ENCODE measurements around the gene GPT2. TPM values are rescaled to one million over a fixed set of nuclear protein-coding genes. Genes with fewer than 3 reads are reported as not detected.

GPT2 gene, protein sequence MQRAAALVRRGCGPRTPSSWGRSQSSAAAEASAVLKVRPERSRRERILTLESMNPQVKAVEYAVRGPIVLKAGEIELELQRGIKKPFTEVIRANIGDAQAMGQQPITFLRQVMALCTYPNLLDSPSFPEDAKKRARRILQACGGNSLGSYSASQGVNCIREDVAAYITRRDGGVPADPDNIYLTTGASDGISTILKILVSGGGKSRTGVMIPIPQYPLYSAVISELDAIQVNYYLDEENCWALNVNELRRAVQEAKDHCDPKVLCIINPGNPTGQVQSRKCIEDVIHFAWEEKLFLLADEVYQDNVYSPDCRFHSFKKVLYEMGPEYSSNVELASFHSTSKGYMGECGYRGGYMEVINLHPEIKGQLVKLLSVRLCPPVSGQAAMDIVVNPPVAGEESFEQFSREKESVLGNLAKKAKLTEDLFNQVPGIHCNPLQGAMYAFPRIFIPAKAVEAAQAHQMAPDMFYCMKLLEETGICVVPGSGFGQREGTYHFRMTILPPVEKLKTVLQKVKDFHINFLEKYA
- 1 to 10 TPM; 5.1 to 6.8 TPM for total RNA-seq

DNA sequence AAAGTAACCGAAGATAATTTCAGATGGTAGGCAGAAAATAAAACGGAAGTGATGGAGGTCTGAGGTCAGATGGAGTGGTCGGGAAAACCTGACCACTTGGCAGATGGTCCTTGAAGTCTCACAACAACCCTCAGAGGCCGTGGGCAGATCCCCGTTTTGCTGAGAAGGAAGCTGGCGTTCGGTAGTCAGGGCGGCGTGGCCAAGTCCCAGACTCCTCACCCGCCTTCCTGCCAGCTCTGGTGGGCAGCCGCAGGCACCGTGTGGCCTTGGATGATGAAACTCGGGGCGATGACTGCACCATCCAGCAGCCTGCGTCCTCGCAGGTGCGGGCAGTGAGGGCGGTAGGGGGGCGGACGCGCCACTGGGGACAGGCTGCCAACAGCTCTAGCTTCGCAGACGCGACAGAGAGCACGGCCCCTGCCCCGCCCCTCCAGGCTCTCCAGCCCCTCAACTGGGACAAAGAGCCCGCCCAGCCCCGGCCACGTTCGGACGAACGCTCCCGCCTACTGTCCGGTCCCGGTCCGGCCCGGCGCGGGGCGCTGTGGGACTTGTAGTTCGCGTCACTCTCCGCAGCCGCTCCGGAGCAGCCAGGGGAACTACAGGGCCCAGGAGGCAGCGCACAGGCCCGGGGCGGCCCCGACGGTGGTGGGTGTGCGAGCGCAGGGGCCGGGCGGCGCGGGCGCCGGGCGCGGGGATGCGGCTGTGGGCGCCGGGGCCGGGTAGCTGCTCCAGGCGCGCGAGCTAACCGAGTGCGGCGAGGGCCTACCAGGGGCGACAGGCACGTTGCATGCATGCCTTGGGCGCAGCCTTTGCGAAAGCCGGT lies at the start of gene GPT2:
TSS of gene GPT2 (plus strand) at position 673 of the 823 bp plus-strand sequence. CDS start 354 bp downstream, outside the sequence.
- no peaks in the 10 kb centered on the region for H3K27me3 ChIP-seq (replicated peaks; ENCODE audit: insufficient read depth)
- peaks cover 7 to 33% of the 10 kb centered on the region in 2 donors for H3K4me1 ChIP-seq (ENCODE audit: control insufficient read depth in 1 of 2, low read depth in 2 of 2)
- peak within 1 kb of the TSS; percentile 85 for H3K4me3 ChIP-seq
- peak; percentile 92 for ATAC-seq (ENCODE audit: insufficient number of reproducible peaks, low FRiP score, low read depth)
- peak; percentile 85 for DNase-seq (ENCODE audit: low spot score)
- peak within 1 kb of the TSS; percentile 8 to 18 for H3K27ac ChIP-seq
- H3K9me3 ChIP-seq, result no peaks in the 10 kb centered on the region
- no peaks in the 10 kb centered on the region for H3K36me3 ChIP-seq
- TF ChIP-seq, protein P1, sequence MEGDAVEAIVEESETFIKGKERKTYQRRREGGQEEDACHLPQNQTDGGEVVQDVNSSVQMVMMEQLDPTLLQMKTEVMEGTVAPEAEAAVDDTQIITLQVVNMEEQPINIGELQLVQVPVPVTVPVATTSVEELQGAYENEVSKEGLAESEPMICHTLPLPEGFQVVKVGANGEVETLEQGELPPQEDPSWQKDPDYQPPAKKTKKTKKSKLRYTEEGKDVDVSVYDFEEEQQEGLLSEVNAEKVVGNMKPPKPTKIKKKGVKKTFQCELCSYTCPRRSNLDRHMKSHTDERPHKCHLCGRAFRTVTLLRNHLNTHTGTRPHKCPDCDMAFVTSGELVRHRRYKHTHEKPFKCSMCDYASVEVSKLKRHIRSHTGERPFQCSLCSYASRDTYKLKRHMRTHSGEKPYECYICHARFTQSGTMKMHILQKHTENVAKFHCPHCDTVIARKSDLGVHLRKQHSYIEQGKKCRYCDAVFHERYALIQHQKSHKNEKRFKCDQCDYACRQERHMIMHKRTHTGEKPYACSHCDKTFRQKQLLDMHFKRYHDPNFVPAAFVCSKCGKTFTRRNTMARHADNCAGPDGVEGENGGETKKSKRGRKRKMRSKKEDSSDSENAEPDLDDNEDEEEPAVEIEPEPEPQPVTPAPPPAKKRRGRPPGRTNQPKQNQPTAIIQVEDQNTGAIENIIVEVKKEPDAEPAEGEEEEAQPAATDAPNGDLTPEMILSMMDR (IDR thresholded peaks at IDR 0.05), result peak; percentile 44

DNA sequence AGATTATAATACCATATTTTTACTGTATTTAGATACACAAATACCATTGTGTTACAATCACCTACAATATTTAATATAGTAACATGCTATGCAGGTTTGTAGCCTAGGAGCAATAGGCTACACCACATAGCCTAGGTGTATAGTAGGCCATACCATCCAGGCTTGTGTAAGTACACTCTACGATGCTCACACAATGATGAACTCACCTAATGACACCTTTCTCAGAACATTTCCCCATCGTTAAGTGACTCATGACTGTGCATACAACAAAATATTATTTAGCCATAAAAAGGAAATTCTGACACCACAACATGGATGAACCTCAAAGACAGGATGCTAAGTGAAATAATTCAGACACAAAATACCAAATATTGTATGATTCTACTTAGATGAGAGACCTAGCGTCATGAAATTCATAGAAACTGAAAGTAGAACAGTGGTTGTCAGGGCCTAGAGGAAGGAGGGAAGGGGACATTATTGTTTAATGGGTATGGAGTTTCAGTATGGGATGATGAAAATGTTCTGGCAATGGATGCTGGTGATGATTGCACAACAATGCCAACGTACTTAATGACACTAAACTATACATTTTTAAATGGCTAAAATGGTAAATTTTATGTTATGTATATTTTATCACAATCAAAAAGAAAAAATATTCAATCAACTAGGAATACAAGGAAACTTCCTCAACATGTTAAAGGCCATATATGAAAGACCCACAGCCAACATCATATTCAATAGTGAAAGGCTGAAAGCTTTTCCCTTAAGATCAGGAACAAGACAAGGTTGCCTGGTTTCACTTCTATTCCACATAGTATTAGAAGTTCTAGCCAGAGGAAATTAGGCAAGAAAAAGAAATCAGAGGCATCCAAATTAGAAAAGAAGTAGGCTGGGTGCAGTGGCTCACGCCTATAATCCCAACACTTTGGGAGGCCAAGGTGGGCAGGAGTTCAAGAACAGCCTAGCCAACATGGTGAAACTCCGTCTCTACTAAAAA lies 47.3 kb upstream of the GPT2 start:
- H3K27me3 ChIP-seq (replicated peaks; ENCODE audit: insufficient read depth), result no peaks in the 10 kb centered on the region
- no peaks in the 10 kb centered on the region for H3K9me3 ChIP-seq
- TF ChIP-seq, protein P1 (IDR thresholded peaks at IDR 0.05), result no peak
- H3K4me1 ChIP-seq (ENCODE audit: control insufficient read depth in 1 of 2, low read depth in 2 of 2), result no peaks in the 10 kb centered on the region
- no peak overlapping the region for H3K4me3 ChIP-seq
- DNase-seq (ENCODE audit: low spot score) (no peak), ATAC-seq (ENCODE audit: insufficient number of reproducible peaks, low FRiP score, low read depth) (no peak)
- no peaks in the 10 kb centered on the region for H3K36me3 ChIP-seq
- no peak overlapping the region for H3K27ac ChIP-seq

DNA sequence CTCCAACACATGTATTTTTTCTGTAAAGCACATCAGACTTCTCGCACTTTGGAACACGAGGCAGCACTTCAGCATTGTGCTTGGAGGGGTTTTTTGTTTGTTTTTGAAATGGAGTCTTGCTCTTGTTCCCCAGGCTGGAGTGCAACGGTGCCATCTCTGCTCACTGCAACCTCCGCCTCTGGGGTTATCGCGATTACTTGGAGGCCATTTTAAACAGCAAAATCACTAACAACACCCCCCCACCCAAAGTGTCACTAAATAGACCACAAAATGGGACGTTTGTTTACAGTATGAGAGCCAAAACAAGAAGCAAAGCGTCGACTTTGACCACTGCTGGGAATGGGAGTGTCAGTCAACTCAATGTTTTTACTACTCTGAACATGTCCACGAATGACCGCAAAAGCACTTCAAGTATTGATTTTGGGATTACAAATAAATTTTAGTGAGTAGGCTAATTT lies 44.1 kb upstream of the GPT2 start:
- H3K4me3 ChIP-seq, result no peak overlapping the region

DNA sequence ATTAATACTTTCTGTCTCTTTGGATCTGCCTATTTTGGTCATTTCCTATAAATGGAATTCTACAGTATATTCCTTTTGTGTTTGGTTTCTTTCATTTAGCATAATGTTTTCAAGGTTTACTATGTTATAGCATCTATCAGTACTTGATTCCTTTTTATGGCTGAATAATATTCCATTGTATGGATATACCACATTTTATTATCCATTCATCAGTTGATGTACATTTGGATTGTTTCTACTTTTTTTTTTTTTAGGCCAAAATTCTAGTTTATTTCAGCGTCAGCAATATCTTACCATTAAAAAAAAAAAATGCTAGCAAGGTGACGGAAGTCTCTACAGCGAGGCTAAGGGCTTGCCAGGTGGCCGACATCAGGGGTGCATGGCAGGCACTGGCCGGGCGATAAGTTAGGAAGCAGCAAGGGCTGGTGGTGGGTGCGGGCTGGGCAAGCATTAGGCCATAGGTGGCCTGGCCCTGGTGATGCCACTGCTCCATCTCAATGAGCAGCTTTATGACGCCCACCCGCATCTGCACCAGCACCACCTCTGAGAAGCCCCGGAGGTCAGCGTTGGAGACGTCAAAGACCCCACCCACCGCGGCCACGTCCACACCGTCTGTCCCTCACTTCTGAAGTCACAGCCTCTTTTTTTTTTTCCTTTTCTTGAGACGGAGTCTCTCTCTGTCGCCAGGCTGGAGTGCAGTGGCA lies 41.8 kb upstream of the GPT2 start:
- Histone ChIP-seq H3K9me3 (no peaks in the 10 kb centered on the region), H3K27me3 (replicated peaks; ENCODE audit: insufficient read depth) (no peaks in the 10 kb centered on the region), H3K36me3 (no peaks in the 10 kb centered on the region), H3K27ac (no peak overlapping the region), H3K4me1 (ENCODE audit: control insufficient read depth in 1 of 2, low read depth in 2 of 2) (no peaks in the 10 kb centered on the region), H3K4me3 (no peak overlapping the region)
- TF ChIP-seq, protein P1 (IDR thresholded peaks at IDR 0.05), result no peak
- no peak for ATAC-seq (ENCODE audit: insufficient number of reproducible peaks, low FRiP score, low read depth)
- DNase-seq (ENCODE audit: low spot score), result no peak

More for the DNA sequence above, 44.1 kb upstream of the GPT2 start:
- DNase-seq (ENCODE audit: low spot score) (no peak), ATAC-seq (ENCODE audit: insufficient number of reproducible peaks, low FRiP score, low read depth) (no peak)
- Histone ChIP-seq H3K4me1 (ENCODE audit: control insufficient read depth in 1 of 2, low read depth in 2 of 2) (no peaks in the 10 kb centered on the region), H3K36me3 (no peaks in the 10 kb centered on the region), H3K9me3 (no peaks in the 10 kb centered on the region), H3K27ac (no peak overlapping the region), H3K27me3 (replicated peaks; ENCODE audit: insufficient read depth) (no peaks in the 10 kb centered on the region)
- TF ChIP-seq, protein P1 (IDR thresholded peaks at IDR 0.05), result no peak
